Astrocyte of the cerebellum (primary cell): ENCODE results near the gene MEIS3.

Experiments used
- DNase-seq: peaks from one replicate; pipeline ENCODE4 v3.0.0-alpha.2; 2011; ENCODE audit warnings: low read depth
- H3K4me3 ChIP-seq: 2 replicates; pipeline ENCODE4 v1.5.1; 2011; ENCODE audit warnings: mild to moderate bottlenecking, low read depth, low read length, moderate library complexity
- CTCF ChIP-seq: IDR thresholded peaks from 2 replicates; pipeline ENCODE4 v1.5.1; 2012; ENCODE audit warnings: low read length, low read depth, moderate library complexity, mild to moderate bottlenecking; ENCODE audit errors: missing control alignments
- in situ Hi-C: cut with HindIII; loops from 2 replicates; pipeline ENCODE4 v1.10.0; 2017; ENCODE audit warnings: low sequenced_read_pairs

MEIS3 gene

GRCh38 chr19:47432091-47432490, 12.8 kb upstream of the MEIS3 start:
- H3K4me3 ChIP-seq: no peak overlapping the region
- TF ChIP-seq CTCF: no peak
- no peak for DNase-seq
- in situ Hi-C loops: no loop called here

GRCh38 chr19:47430041-47430802, 10.9 kb upstream of the MEIS3 start:
- H3K4me3 ChIP-seq: peak overlapping the region; percentile 7
- in situ Hi-C loops: no loop called here
- no peak for DNase-seq
- TF ChIP-seq CTCF: peak; percentile 14

- no peak for DNase-seq
- H3K4me3 ChIP-seq: no peak overlapping the region
- in situ Hi-C loops: no loop called here
- no peak for TF ChIP-seq CTCF
These were observed 9.9 kb upstream of the MEIS3 start for GRCh38 chr19:47429140-47429793.

- DNase-seq: peak; percentile 79
- no peak for TF ChIP-seq CTCF
- H3K4me3 ChIP-seq: peak overlapping the region; percentile 3
- in situ Hi-C loops: no loop called here
These were observed 9.0 kb upstream of the MEIS3 start for GRCh38 chr19:47428177-47428894.

GRCh38 chr19:47427241-47428176, 8.2 kb upstream of the MEIS3 start:
- TF ChIP-seq CTCF: peak; percentile 94
- DNase-seq: no peak
- H3K4me3 ChIP-seq: no peak overlapping the region
- in situ Hi-C loops: no loop called here

GRCh38 chr19:47423203-47423882, 4.0 kb upstream of the MEIS3 start:
- no peak for DNase-seq
- in situ Hi-C loops: no loop called here
- TF ChIP-seq CTCF: no peak
- H3K4me3 ChIP-seq: no peak overlapping the region
